ENCODE measurements around the gene SMYD3. TPM values are rescaled to one million over a fixed set of nuclear protein-coding genes. Genes with fewer than 3 reads are reported as not detected.

Gene SMYD3
- polyA plus RNA-seq, 2 of the 4 experiments (the other 2 are of a cell fraction), result 18.2 to 35.2 TPM

DNA sequence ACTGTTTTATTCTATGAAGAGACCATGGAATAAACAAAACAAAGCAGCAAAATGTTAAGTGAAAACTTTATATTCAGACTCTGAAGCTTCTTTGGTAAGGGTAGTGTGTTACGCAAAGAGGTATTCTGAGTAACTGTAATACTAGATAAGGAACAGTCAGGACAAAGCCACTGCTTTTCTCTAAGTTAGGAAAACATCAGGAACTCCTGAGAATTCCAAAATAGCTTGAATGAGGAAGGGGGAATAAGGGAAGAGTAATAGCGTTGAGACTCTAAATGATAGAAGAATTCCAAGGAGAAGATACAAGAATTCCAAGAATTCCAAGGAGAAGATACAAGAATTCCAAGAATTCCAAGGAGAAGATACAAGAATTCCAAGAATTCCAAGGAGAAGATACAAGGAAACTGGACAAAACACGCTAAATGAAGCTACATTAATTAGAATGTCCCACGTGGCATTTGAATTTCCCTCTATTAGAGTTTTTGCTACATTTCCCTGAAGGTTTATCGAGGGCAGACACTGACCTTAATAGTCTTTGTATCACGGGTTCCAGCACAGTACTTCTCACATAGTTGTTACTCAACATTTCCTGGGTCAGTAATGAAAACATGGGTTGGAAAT, 71.5 kb downstream of the SMYD3 start:
- H3K27ac ChIP-seq, result peak overlapping the region; percentile 8 to 62; a peak in 5 of 6 replicates
- ChIA-PET POLR2A (no interaction called here), CTCF (interaction anchor here (0.9 kb wide), 1 partner anchor 14 kb away, joined by 3 read pairs; no protein-coding TSS in a partner anchor)
- H3K4me3 ChIP-seq, result no peak overlapping the region
- TF ChIP-seq PHF8 (IDR thresholded peaks at IDR 0.05; ENCODE audit: borderline replicate concordance, low read depth) (no peak), SREBF2 (IDR thresholded peaks at IDR 0.05) (no peak), GATA3 (IDR thresholded peaks at IDR 0.05; ENCODE audit: borderline replicate concordance) (peak; percentile 17; the same call in 1 of the 2 replicates), SMC3 (IDR thresholded peaks at IDR 0.05) (no peak), CEBPB (IDR thresholded peaks at IDR 0.05) (peak in 1 of 2 experiments; percentile 34; a peak in 1 of 4 replicates), POLR2AphosphoS2 (conservative IDR thresholded peaks at IDR 0.05; ENCODE audit: low read length) (no peak), ATOH8 (CRISPR knock-in tag; IDR thresholded peaks at IDR 0.05; ENCODE audit: low read depth) (no peak), FOXS1 (CRISPR knock-in tag; IDR thresholded peaks at IDR 0.05) (no peak), CBX2 (IDR thresholded peaks at IDR 0.05; ENCODE audit: borderline replicate concordance, low read depth) (no peak), NFE2L2 (conservative IDR thresholded peaks at IDR 0.05; ENCODE audit: low read length) (no peak), HOXB13 (CRISPR knock-in tag; IDR thresholded peaks at IDR 0.05; ENCODE audit: low read depth) (no peak), RAD21 (conservative IDR thresholded peaks at IDR 0.05 in 1 of 2, IDR thresholded peaks at IDR 0.05 in 1 of 2) (no peak), ZFP36 (IDR thresholded peaks at IDR 0.05; ENCODE audit: borderline replicate concordance, partially characterized antibody) (no peak), RARB (CRISPR knock-in tag; IDR thresholded peaks at IDR 0.05) (no peak)
- TF ChIP-seq, protein P1, sequence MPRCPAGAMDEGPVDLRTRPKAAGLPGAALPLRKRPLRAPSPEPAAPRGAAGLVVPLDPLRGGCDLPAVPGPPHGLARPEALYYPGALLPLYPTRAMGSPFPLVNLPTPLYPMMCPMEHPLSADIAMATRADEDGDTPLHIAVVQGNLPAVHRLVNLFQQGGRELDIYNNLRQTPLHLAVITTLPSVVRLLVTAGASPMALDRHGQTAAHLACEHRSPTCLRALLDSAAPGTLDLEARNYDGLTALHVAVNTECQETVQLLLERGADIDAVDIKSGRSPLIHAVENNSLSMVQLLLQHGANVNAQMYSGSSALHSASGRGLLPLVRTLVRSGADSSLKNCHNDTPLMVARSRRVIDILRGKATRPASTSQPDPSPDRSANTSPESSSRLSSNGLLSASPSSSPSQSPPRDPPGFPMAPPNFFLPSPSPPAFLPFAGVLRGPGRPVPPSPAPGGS (IDR thresholded peaks at IDR 0.05), result no peak
- TF ChIP-seq, protein P2, sequence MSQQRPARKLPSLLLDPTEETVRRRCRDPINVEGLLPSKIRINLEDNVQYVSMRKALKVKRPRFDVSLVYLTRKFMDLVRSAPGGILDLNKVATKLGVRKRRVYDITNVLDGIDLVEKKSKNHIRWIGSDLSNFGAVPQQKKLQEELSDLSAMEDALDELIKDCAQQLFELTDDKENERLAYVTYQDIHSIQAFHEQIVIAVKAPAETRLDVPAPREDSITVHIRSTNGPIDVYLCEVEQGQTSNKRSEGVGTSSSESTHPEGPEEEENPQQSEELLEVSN (IDR thresholded peaks at IDR 0.05; ENCODE audit: borderline replicate concordance, low read depth), result no peak
- 31% methylated on average over 6 of the region's 6 CpGs for WGBS (ENCODE audit: missing lambda C conversion rate)
- H3K4me1 ChIP-seq, result peaks cover 19% of the 10 kb centered on the region
- H3K4me2 ChIP-seq, result peak overlapping the region; percentile 61
- FAIRE-seq, result peak; percentile 63
- ATAC-seq, result peak; percentile 34 to 39; a peak in 3 of 6 replicates
- H3K9me3 ChIP-seq, result no peaks in the 10 kb centered on the region
- DNase-seq (ENCODE audit: low read depth in 1 of 2, low spot score in 1 of 2), result no peak

DNA sequence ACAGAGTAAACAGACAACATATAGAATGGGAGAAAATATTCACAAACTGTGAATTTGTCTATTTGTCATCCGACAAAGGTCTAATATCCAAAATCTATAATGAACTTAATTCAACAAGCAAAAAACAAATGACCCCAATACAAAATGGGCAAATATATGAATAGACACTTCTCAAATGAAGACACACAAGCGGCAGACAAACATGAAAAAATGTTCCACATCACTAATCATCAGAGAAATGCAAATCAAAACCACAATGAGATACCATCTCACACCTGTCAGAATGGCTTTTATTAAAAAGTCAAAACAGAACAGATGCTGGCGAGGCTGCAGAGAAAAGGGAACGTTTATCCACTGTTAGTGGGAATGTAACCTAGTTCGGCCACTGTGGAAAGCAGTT, 72.7 kb downstream of the SMYD3 start:
- DNase-seq (ENCODE audit: low read depth in 1 of 2, low spot score in 1 of 2), result no peak
- POLR2A ChIA-PET, result no interaction called here
- WGBS (ENCODE audit: missing lambda C conversion rate), result 94% methylated on average over 5 of the region's 5 CpGs

More for the DNA sequence above, 72.7 kb downstream of the SMYD3 start:
- Histone ChIP-seq H3K9me3 (no peaks in the 10 kb centered on the region), H3K4me3 (no peak overlapping the region), H3K4me1 (peaks cover 19% of the 10 kb centered on the region), H3K4me2 (no peak overlapping the region), H3K27ac (no peak overlapping the region)
- FAIRE-seq (no peak), ATAC-seq (no peak)
- TF ChIP-seq POLR2A (IDR thresholded peaks at IDR 0.05; ENCODE audit: low read length) (no peak), CBX2 (IDR thresholded peaks at IDR 0.05; ENCODE audit: borderline replicate concordance, low read depth) (no peak), HEYL (CRISPR knock-in tag; IDR thresholded peaks at IDR 0.05) (no peak), MAZ (IDR thresholded peaks at IDR 0.05; ENCODE audit: borderline replicate concordance, low read depth, low read length) (no peak), PHF8 (IDR thresholded peaks at IDR 0.05; ENCODE audit: borderline replicate concordance, low read depth) (no peak), ATOH8 (CRISPR knock-in tag; IDR thresholded peaks at IDR 0.05; ENCODE audit: low read depth) (no peak), RARB (CRISPR knock-in tag; IDR thresholded peaks at IDR 0.05) (no peak), MYC (IDR thresholded peaks at IDR 0.05; ENCODE audit: borderline replicate concordance, low read length) (no peak), NFE2L2 (conservative IDR thresholded peaks at IDR 0.05; ENCODE audit: low read length) (no peak), TP53 (CRISPR knock-in tag; IDR thresholded peaks at IDR 0.05) (no peak), ESRRA (IDR thresholded peaks at IDR 0.05; ENCODE audit: borderline replicate concordance, low read length) (no peak), TFCP2L1 (CRISPR knock-in tag; IDR thresholded peaks at IDR 0.05) (no peak)
- TF ChIP-seq, protein P2 (IDR thresholded peaks at IDR 0.05; ENCODE audit: borderline replicate concordance, low read depth), result no peak
- CTCF ChIA-PET, result interaction anchor here (0.9 kb wide), 1 partner anchor 13 kb away, joined by 3 read pairs; no protein-coding TSS in a partner anchor
